HepG2 (cell line): Measurements from ENCODE around the gene PXMP4. TPM values are rescaled to one million over a fixed set of nuclear protein-coding genes. Genes with fewer than 3 reads are reported as not detected.

Experiments
- ATAC-seq: fragments of 200-7000 bp; cut with Tn5 transposase; 3 replicates; pipeline ENCODE4 v1.9.1; 2020; ENCODE audit warnings: mild to moderate bottlenecking, moderate library complexity
- BruUV-seq: library from RNA; stranded (reverse); fragments of 400-500 nt; replicated peaks from 2 replicates; lab custom pipeline; 2021; lab: Mats Ljungman, UMichigan
- CTCF ChIA-PET: fragments of 300-600 bp; formaldehyde crosslinking; extraction: SDS; loops from one replicate; lab custom pipeline; 2021; ENCODE audit warnings: low total read pairs, inconsistent platforms, low intra/inter-chr PET ratio; lab: Yijun Ruan, JAX
- POLR2A ChIA-PET: fragments of 350-600 bp; sonication (Branson Sonifier 250); formaldehyde crosslinking; loops from one replicate; lab custom pipeline; 2020; ENCODE audit warnings: antibody characterized with exemption, inconsistent platforms; lab: Yijun Ruan, JAX
- DNase-seq: peaks from one replicate; pipeline ENCODE4 v3.0.0-alpha.2; 2015; ENCODE audit warnings: low spot score
- FAIRE-seq: peaks from 3 replicates; lab custom pipeline; 2011; peaks lifted over from hg19 to GRCh38; lab: Jason Lieb, UNC
- H2AFZ ChIP-seq: one replicate; pipeline ENCODE4 v1.6.1; 2011; ENCODE audit warnings: low read length, inconsistent platforms
- H3K27ac ChIP-seq: fragments of 300-600 bp; 3 replicates; pipeline ENCODE4 v1.8.0; 2011; ENCODE audit warnings: mixed run types, mild to moderate bottlenecking, mixed read lengths, low read length, inconsistent platforms; ENCODE audit not compliant: insufficient read depth; ENCODE audit errors: extremely low read length
- H3K27me3 ChIP-seq, 2 experiments: fragments of 200-600 bp in 1 of 2; 2 replicates in 1 of 2; 3 replicates in 1 of 2; pipeline versions ENCODE4 v1.6.0 to v1.8.0; 2011; ENCODE audit warnings: low read length in 2 of 2, mild to moderate bottlenecking in 2 of 2, moderate library complexity in 2 of 2, inconsistent platforms in 1 of 2; ENCODE audit not compliant: insufficient read depth in 2 of 2, control insufficient read depth in 1 of 2
- H3K36me3 ChIP-seq, 2 experiments: fragments of 200-600 bp in 1 of 2; replicated peaks in 1 of 2; 2 replicates in 1 of 2; 3 replicates in 1 of 2; pipeline versions ENCODE4 v1.5.1 to v1.8.0; 2011; ENCODE audit warnings: low read length in 2 of 2, inconsistent platforms in 1 of 2; ENCODE audit not compliant: insufficient read depth in 2 of 2, control insufficient read depth in 1 of 2
- H3K4me1 ChIP-seq: 2 replicates; pipeline ENCODE4 v1.5.1; 2012; ENCODE audit warnings: low read length, inconsistent platforms; ENCODE audit not compliant: insufficient read depth
- H3K4me2 ChIP-seq: 2 replicates; pipeline ENCODE4 v1.6.0; 2011; ENCODE audit warnings: low read depth, low read length, inconsistent platforms
- H3K4me3 ChIP-seq, 3 experiments: fragments of 200-600 bp in 1 of 3; sonication (generic), shearing (Covaris generic) in 1 of 3; replicated peaks in 1 of 3; 2 replicates each; pipeline ENCODE4 v1.5.1; 2011 to 2016; ENCODE audit warnings: low read length in 3 of 3, inconsistent platforms in 2 of 3, low read depth in 2 of 3, mild to moderate bottlenecking in 2 of 3, control low read depth in 1 of 3, mixed read lengths in 1 of 3; ENCODE audit not compliant: insufficient read depth in 1 of 3
- H3K79me2 ChIP-seq: one replicate; pipeline ENCODE4 v1.6.1; 2011; ENCODE audit warnings: low read length, inconsistent platforms; ENCODE audit not compliant: insufficient read depth
- H3K9ac ChIP-seq: 2 replicates; pipeline ENCODE4 v1.6.0; 2011; ENCODE audit warnings: mild to moderate bottlenecking, low read depth, low read length, inconsistent platforms; ENCODE audit not compliant: insufficient read depth
- H3K9me3 ChIP-seq: 2 replicates; pipeline ENCODE4 v1.5.1; 2012; ENCODE audit warnings: mild to moderate bottlenecking, low read length
- H4K20me1 ChIP-seq: 2 replicates; pipeline ENCODE4 v1.6.0; 2011; ENCODE audit warnings: inconsistent platforms, mild to moderate bottlenecking, low read length, moderate library complexity; ENCODE audit not compliant: insufficient read depth
- CREB1 ChIP-seq, 2 experiments: fragments of 450-650 bp in 1 of 2; IDR thresholded peaks; 2 replicates each; pipeline ENCODE4 v1.6.1; 2016 to 2017; ENCODE audit warnings: control low read depth in 1 of 2, mild to moderate bottlenecking in 1 of 2, missing compliant biosample characterization in 1 of 2, missing genetic modification characterization in 1 of 2
- ERF ChIP-seq: IDR thresholded peaks from 2 replicates; pipeline ENCODE4 v1.6.1; 2018; ENCODE audit warnings: missing biosample characterization, missing genetic modification reagents
- TFAP4 ChIP-seq: sonication (generic); IDR thresholded peaks from 2 replicates; pipeline ENCODE4 v1.6.1; 2016; ENCODE audit warnings: low read depth, borderline replicate concordance
- ZBTB21 ChIP-seq: sonication (generic); formaldehyde crosslinking; IDR thresholded peaks from 2 replicates; pipeline ENCODE4 v1.4.0; 2020; ENCODE audit warnings: missing genetic modification reagents
- ZBTB33 ChIP-seq: sonication (generic); formaldehyde crosslinking; IDR thresholded peaks from 2 replicates; pipeline ENCODE4 v1.4.0; 2020; ENCODE audit warnings: missing genetic modification reagents
- ZNF333 ChIP-seq: sonication (generic); formaldehyde crosslinking; IDR thresholded peaks from 2 replicates; pipeline ENCODE4 v1.4.0; 2020; ENCODE audit warnings: mild to moderate bottlenecking, missing genetic modification reagents, borderline replicate concordance
- ZNF7 ChIP-seq: IDR thresholded peaks from 2 replicates; pipeline ENCODE4 v1.6.1; 2016; ENCODE audit warnings: missing biosample characterization, missing genetic modification reagents
- WGBS: methylation state at CpG from one replicate; pipeline ENCODE4 v1.1.6; 2017; ENCODE audit warnings: low lambda C conversion rate; 5-methylcytosine and 5-hydroxymethylcytosine counted together
- in situ Hi-C: cut with HindIII; loops from 2 replicates; pipeline ENCODE4 v1.10.0; 2017; ENCODE audit warnings: low pct_unique_long_range_greater_than_20kb; ENCODE audit not compliant: extremely low pct_ligation_motif_present
- intact Hi-C: fragments of 100-400 bp; cut with micrococcal nuclease; formaldehyde crosslinking; loops from one replicate; pipeline ENCODE4 v1.10.0; 2022; ENCODE audit not compliant: unreplicated experiment
- polyA plus RNA-seq, 8 experiments: library from polyadenylated mRNA; depleted of rRNA in 3 of 8; stranded (reverse) in 7 of 8; unstranded in 1 of 8; fragments of >200 nt; fragmentation: Illumina TruSeq in 4 of 8; extraction: Trizol in 4 of 8; gene quantifications; 2 replicates each; pipeline versions ENCODE4 v1.2.1 to v1.2.3, GENCODE V29; 2011 to 2016; ENCODE audit warnings: low read depth in 4 of 8, missing spikeins in 1 of 8, mixed read lengths in 1 of 8; ENCODE audit not compliant: insufficient read depth in 1 of 8
- total RNA-seq, 5 experiments: library from RNA; depleted of rRNA; stranded (reverse); fragments of >200 nt; fragmentation: Illumina TruSeq; extraction: Trizol; gene quantifications; 2 replicates each; pipeline ENCODE4 v1.2.3, GENCODE V29; 2016; ENCODE audit warnings: low read depth in 1 of 5

Gene PXMP4
- total and polyA plus RNA-seq, 2 of the 13 experiments (the other 11 are each of a cell fraction or from before 2014, with no cell fraction given), result not detected

DNA sequence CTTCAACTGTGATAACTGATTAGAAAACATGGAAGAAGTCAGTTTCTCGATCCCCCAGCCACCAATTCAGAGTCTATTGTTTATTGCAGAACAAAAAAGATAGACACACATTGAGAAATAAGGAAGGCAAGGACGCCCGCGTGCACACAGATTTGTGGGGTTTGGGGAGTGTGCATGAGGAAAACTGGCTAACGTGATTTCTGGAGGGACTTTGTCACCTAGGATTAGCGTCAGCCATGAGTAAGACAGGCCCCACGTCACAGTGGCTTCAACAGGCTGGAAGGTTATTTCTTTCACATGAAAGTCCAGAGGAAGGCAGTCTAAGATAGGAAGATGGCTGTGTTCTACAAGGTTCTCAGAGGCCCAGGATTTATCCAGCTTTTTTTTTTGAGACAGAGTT lies 19.4 kb upstream of the PXMP4 start:
- Histone ChIP-seq H3K9me3 (peaks cover 28% of the 10 kb centered on the region), H3K27ac (no peak overlapping the region), H3K4me2 (no peak overlapping the region; the same call in 1 of the 2 replicates), H3K4me1 (peaks cover 9% of the 10 kb centered on the region), H2AFZ (no peak overlapping the region), H4K20me1 (no peaks in the 10 kb centered on the region), H3K9ac (no peak overlapping the region), H3K27me3 (no peaks in the 10 kb centered on the region), H3K4me3 (no peak overlapping the region), H3K36me3 (no peaks in the 10 kb centered on the region), H3K79me2 (no peaks in the 10 kb centered on the region)
- TF ChIP-seq ERF (CRISPR knock-in tag) (no peak), ZNF7 (CRISPR knock-in tag) (0 out of 2 replicates have a peak, but pooled peaks have one; percentile 62), TFAP4 (no peak), ZNF333 (CRISPR knock-in tag) (no peak), ZBTB21 (CRISPR knock-in tag) (0 out of 2 replicates have a peak, but pooled peaks have one; percentile 23), CREB1 (IDR thresholded peaks at IDR 0.05) (peak; percentile 60), CREB1 (CRISPR knock-in tag; IDR thresholded peaks at IDR 0.05) (no peak), ZBTB33 (peak; percentile 68; the same call in 1 of the 2 replicates)
- ATAC-seq, result no peak; the same call in 2 of the 3 replicates
- in situ Hi-C loops, result no loop called here
- 56% methylated on average over 7 of the region's 7 CpGs for WGBS
- no peak for DNase-seq
- FAIRE-seq, result no peak
- ChIA-PET POLR2A (no interaction called here), CTCF (no interaction called here)
- intact Hi-C loops, result loop anchor here (10.0 kb wide), 1 partner anchor 295 kb away; the partner anchor contains the start of gene SNTA1
- BruUV-seq, result no TSS peak
